Left lung (tissue), 10 donors: ENCODE measurements around the gene NEURL1. TPM values are rescaled to one million over a fixed set of nuclear protein-coding genes. Genes with fewer than 3 reads are reported as not detected.

Experiments used
- ATAC-seq: fragments of 200-7000 bp; cut with Tn5 transposase; one replicate; pipeline ENCODE4 v1.9.1; 2020; ENCODE audit warnings: moderate library complexity
- DNase-seq, 4 donors: peaks; one replicate each; pipeline ENCODE4 v3.0.0-alpha.2; 2013 to 2020
- H3K27ac ChIP-seq, 2 donors: fragments of 200-600 bp; sonication (generic) in 1 of 2; one replicate each; pipeline versions ENCODE4 v1.5.0 to v1.8.0; 2020 to 2021
- H3K27me3 ChIP-seq, 2 donors: fragments of 200-600 bp; sonication (generic) in 1 of 2; one replicate each; pipeline versions ENCODE4 v1.5.0 to v1.8.0; 2020 to 2021
- H3K36me3 ChIP-seq, 2 donors: fragments of 200-600 bp; sonication (generic) in 1 of 2; one replicate each; pipeline versions ENCODE4 v1.5.0 to v1.8.0; 2020 to 2021
- H3K4me1 ChIP-seq, 2 donors: fragments of 200-600 bp; one replicate each; pipeline ENCODE4 v1.8.0; 2021
- H3K4me3 ChIP-seq, 2 donors: fragments of 200-600 bp; sonication (generic) in 1 of 2; one replicate each; pipeline versions ENCODE4 v1.5.0 to v1.8.0; 2020 to 2021; ENCODE audit warnings: mild to moderate bottlenecking in 1 of 2
- H3K9me3 ChIP-seq, 2 donors: fragments of 200-600 bp; sonication (generic) in 1 of 2; one replicate each; pipeline versions ENCODE4 v1.5.0 to v1.8.0; 2020 to 2021
- intact Hi-C, 2 donors: fragments of 100-400 bp; cut with DNase I; formaldehyde crosslinking; loops; one replicate each; pipeline versions ENCODE4 v1.11.2 to v1.14.2; 2022
- polyA plus RNA-seq, 6 donors: library from polyadenylated mRNA; unstranded; fragments of 120-200 nt; gene quantifications; one replicate each; pipeline ENCODE4 v1.2.1, GENCODE V29; 2013; ENCODE audit not compliant: insufficient read length in 6 of 6
- total RNA-seq, 2 donors: library from RNA; stranded (reverse); fragmentation: NEBNext Ultra II Directional; extraction: Animal tissue kit (Norgen Biotek cat#: 25700); gene quantifications; one replicate each; pipeline ENCODE4 v1.2.1, GENCODE V29; 2021
- TF ChIP-seq, protein P1 (sequence below), 2 donors: fragments of 200-600 bp; sonication (generic) in 1 of 2; IDR thresholded peaks; one replicate each; pipeline versions ENCODE4 v1.5.0 to v1.8.0; 2021; ENCODE audit warnings: antibody characterized with exemption in 2 of 2
- donor health status: DM: no; HTN: yes; CAD: no.
- donor health status: DM: no; HTN: no; CAD: no.

NEURL1 gene
- total and polyA plus RNA-seq, 8 donors: 0.76 to 2.1 (median 1.4) TPM

DNA sequence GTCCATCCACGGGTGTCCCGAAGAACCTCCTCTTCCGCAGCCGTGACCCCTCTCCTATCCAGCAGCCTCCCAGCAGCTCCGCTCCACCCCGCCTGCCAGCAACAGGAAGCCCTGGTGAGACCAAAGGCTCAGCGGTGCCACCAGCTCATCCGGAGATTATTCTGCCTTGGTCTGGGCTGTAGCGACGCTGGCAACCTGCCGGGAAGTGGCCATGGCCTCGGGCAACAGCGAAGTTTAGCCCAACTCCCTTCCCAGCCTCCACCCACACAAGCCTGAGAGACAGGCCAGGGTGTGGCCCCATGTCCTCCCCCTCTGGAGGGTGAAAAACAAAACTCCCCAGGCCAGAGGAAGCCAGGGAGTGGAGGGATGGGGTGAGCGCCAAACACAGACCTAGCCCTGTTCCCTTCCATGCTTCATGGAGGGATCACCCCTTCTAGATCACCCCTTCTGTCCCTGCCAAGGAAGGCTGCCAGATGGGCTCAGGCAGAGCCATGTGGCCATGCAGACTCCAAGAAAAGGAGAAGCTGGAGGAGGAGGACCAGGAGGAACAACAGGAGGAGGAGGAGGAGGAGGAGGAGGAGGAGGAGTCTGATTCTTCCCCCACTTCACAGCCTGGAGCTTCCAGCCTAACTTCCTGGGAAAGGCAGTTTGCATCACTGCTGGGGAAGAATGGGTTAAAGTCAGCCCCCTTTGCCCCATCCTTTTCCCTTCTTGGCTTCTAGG is 42.3 kb upstream of the NEURL1 start:
- no peaks in the 10 kb centered on the region for H3K9me3 ChIP-seq
- peak overlapping the region; percentile 75 to 77 for H3K4me3 ChIP-seq
- peaks cover 0 to 15% of the 10 kb centered on the region in 2 donors for H3K27me3 ChIP-seq
- H3K4me1 ChIP-seq: peaks cover 36 to 64% of the 10 kb centered on the region in 2 donors
- intact Hi-C loops: no loop called here
- peaks cover 0 to 41% of the 10 kb centered on the region in 2 donors for H3K36me3 ChIP-seq
- ATAC-seq (peak; percentile 54), DNase-seq (peak in 2 of 4 donors; percentile 70 to 87)
- H3K27ac ChIP-seq: peak overlapping the region; percentile 83 to 84
- TF ChIP-seq, protein P1, sequence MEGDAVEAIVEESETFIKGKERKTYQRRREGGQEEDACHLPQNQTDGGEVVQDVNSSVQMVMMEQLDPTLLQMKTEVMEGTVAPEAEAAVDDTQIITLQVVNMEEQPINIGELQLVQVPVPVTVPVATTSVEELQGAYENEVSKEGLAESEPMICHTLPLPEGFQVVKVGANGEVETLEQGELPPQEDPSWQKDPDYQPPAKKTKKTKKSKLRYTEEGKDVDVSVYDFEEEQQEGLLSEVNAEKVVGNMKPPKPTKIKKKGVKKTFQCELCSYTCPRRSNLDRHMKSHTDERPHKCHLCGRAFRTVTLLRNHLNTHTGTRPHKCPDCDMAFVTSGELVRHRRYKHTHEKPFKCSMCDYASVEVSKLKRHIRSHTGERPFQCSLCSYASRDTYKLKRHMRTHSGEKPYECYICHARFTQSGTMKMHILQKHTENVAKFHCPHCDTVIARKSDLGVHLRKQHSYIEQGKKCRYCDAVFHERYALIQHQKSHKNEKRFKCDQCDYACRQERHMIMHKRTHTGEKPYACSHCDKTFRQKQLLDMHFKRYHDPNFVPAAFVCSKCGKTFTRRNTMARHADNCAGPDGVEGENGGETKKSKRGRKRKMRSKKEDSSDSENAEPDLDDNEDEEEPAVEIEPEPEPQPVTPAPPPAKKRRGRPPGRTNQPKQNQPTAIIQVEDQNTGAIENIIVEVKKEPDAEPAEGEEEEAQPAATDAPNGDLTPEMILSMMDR (IDR thresholded peaks at IDR 0.05): no peak

DNA sequence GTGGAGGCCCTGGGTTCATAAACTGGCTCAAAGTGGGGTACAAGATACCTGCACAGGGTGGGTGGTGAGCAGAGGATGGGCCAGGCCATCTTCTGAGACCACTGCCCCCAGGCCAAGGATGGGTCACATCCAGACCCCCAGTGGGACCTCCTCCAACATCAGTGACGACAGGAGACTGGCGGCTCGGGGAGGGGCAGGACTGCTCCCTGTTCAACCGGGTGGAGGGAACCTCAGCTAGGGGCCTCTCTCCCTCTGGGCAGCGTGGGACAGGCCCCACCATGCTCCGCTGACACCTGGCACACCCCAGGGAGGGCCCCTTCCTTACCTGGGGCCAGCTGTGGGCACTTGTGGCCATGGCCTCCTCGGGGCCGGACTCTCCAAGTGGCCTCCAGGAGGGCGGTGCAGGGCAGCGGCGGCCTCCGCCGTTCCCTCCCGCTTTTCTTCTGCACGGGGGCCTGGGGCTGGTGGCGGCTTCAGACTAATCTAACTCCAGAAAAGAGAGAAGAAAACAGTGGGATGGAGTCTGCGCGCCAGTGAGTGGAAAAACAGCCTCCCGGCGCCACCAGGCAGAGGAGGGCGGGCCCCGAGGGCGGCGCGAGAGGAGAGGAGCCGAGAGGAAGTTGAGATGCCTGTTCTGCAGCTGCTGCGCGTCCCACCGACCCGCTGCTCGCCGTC is 41.5 kb upstream of the NEURL1 start, which contains the start of gene CALHM2:
CALHM2 (minus strand) TSS at position 540 of the 675 bp plus-strand sequence. CDS start 2,429 bp downstream, outside the sequence.
- DNase-seq: peak; percentile 48 to 90 (median 74)
- no peaks in the 10 kb centered on the region for H3K9me3 ChIP-seq
- ATAC-seq: peak; percentile 81
- intact Hi-C loops: no loop called here
- H3K27ac ChIP-seq: peak within 1 kb of the TSS; percentile 83 to 84
- TF ChIP-seq, protein P1 (IDR thresholded peaks at IDR 0.05): no peak
- H3K4me3 ChIP-seq: peak within 1 kb of the TSS; percentile 75 to 77
- H3K27me3 ChIP-seq: peaks cover 0 to 15% of the 10 kb centered on the region in 2 donors
- peaks cover 30 to 56% of the 10 kb centered on the region in 2 donors for H3K4me1 ChIP-seq
- peaks cover 0 to 34% of the 10 kb centered on the region in 2 donors for H3K36me3 ChIP-seq

DNA sequence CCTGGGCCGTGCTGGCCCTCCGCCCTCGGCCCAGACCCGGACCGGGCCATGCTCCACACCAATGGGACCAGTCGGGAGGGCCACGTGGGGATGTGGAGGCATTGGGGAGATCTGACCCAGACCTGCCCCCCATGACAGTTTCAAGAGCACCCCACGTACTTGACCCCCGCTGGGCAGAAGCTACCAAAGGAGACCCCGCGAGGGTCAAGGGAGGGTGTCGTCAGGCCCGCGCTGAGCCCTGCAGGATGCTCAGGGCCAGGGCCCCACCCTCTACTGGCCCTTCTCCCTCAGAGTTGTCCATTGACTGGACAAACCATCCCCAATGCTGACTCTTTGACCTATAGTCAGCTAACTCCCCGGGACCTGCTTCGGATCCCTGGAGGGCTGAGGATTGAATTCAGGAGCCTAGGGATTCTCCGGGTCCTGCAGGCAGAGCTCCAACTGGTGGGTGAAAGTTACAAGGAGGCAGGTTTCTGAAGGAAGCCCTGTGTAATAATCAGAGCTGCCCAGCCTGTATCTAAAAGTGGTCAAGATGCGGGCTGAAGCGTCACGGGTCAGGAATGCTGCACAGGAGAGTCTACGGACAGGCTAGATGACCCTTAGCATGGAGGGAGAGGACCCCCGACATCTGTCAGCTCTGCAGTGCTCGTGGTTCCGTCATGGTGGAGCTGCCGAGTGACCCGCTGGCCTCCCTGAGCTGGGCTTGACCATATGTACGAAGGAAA is 40.8 kb upstream of the NEURL1 start:
- Histone ChIP-seq H3K4me1 (peaks cover 29 to 49% of the 10 kb centered on the region in 2 donors), H3K4me3 (peak overlapping the region; percentile 75 to 77), H3K36me3 (peaks cover 0 to 27% of the 10 kb centered on the region in 2 donors), H3K27me3 (peaks cover 0 to 15% of the 10 kb centered on the region in 2 donors), H3K27ac (peak overlapping the region; percentile 83 to 84), H3K9me3 (no peaks in the 10 kb centered on the region)
- intact Hi-C loops: no loop called here
- ATAC-seq (no peak), DNase-seq (peak in 1 of 4 donors; percentile 45)
- TF ChIP-seq, protein P1 (IDR thresholded peaks at IDR 0.05): no peak

DNA sequence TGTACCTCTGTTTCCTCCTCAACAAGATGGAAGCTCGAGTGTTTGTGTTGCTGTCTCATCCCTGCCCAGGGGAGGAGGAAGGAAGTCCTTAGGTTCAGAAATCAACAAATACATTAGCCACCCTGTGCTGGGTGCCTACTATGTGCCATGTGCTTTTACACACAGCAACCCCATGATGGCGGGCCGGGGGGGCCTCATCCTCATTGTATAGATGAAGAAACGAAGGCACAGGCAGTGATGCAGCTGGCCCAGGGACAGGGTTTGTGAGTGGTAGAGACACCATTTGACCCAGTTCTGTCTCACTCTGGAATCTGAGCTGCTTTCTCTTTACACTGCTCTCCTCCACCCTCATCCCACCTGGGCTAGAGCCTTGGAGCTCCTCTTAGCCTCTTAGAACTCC is 39.5 kb upstream of the NEURL1 start:
- DNase-seq (peak in 1 of 4 donors; percentile 72), ATAC-seq (no peak)
- Histone ChIP-seq H3K4me3 (no peak overlapping the region), H3K27ac (no peak overlapping the region), H3K36me3 (peaks cover 0 to 15% of the 10 kb centered on the region in 2 donors), H3K9me3 (no peaks in the 10 kb centered on the region), H3K27me3 (peaks cover 0 to 15% of the 10 kb centered on the region in 2 donors), H3K4me1 (peaks cover 22 to 36% of the 10 kb centered on the region in 2 donors)
- intact Hi-C loops: no loop called here
- TF ChIP-seq, protein P1 (IDR thresholded peaks at IDR 0.05): no peak
